ENCODE measurements around the gene COL9A2.
"Not testable (repeated sequence)": the region's sequence is repeated elsewhere in the genome, so short reads cannot be mapped to it uniquely, and the experiment has no call there.

Gene COL9A2

DNA sequence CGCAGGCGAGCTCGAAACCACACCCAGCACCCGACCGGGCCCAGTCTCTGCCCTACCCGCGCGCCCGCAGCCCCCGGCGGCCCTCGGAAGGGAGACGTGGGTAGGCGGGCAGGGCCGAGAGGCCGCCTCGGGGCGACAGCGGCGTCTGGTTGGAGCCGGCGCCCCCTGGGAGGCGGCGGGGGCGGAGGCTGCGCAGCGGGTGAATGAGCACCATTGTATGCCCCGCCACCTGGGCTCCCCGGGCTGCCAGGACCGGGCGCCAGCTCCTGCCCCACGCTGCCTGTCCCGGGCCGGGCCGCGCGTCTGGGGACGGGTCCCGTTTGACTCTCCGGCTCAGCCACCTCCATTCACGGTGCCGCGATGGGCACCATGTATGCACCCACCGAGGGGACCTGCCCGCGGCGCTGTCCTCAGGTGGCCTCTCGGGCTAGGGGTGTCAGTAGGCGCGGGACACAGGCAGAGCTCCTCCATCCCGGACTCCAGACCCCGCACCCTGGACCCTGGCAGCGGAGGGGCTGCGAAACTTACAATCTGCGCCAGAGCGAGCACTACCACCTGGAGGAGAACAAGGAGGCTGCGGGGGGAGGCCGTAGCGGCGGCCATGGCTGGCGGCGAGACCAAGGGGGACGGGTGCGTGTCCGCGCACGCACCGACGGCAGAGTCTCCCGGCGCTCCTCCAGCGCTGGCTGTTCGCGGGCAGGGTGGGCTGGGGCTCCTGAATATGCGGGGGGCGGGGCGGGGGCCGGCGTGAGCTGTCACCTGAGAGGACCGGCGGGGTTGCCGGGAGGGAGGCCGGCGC is at the start of gene COL9A2:
Gene COL9A2, minus strand, starts transcription at position 692 of the 799 bp plus-strand sequence. Its CDS starts 89 bp downstream, at position 603.
- DNase-seq (ENCODE audit: low read depth in 1 of 2, low spot score in 1 of 2): peak; percentile 22 to 32

DNA sequence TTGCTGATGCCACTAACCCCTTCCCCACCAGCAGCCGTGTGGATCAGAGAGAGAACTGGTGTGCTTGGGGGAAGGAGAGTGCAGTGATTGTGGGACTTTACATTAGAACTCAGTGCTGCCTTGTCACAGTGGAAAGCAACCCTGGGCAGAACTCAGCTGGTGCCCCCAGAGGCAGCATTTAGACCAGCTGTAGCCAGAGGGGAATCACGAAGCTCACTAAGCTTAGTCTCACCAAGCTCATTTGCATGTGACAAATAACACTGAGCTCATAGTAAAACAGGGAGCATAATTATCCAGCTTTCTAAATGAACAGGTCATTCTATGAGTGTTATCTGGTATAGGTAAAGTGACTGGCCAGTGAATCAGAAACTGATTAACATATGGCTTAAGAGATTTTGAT is 46.6 kb upstream of the COL9A2 start:
- no peak for DNase-seq (ENCODE audit: low read depth in 1 of 2, low spot score in 1 of 2)

DNA sequence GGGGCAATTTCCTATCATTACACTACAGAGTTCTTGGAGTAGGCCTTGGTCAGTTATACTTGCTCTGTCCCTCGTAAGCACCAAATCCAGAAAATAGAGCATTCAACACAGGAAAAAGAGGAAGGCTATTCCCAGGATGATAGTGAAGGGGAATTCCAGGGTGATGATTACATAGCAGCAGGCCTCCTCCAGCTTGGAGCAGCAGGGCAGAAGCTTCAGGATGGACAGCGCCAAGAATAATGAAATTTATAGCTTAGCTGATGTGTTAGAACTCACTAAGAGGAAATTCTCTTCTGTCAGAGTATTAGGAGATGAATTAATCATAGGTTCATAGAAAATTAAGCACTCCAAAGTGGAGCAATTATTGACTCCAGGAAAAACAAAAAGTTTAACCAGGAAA is 45.6 kb upstream of the COL9A2 start:
- DNase-seq (ENCODE audit: low read depth in 1 of 2, low spot score in 1 of 2): no peak

DNA sequence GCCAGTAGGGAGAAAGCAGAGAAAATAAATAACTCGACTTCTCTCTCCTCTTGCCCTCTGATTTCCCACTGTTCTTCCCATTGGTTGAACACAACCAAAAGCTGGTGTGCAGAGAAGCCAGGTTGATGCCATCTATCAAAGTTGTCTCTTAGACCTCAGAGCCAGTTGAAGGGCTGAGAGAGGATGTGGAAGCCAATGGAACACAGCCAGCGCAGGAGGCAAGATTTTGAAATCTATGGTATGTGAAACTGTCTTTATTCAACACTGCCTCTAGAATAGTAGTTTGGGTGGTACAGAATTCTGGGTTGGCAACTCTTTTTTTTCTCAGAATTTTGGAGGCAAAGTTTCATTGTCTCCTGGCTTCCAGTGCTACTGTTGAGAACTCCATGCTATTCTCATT is 45.1 kb upstream of the COL9A2 start:
- DNase-seq (ENCODE audit: low read depth in 1 of 2, low spot score in 1 of 2): no peak

DNA sequence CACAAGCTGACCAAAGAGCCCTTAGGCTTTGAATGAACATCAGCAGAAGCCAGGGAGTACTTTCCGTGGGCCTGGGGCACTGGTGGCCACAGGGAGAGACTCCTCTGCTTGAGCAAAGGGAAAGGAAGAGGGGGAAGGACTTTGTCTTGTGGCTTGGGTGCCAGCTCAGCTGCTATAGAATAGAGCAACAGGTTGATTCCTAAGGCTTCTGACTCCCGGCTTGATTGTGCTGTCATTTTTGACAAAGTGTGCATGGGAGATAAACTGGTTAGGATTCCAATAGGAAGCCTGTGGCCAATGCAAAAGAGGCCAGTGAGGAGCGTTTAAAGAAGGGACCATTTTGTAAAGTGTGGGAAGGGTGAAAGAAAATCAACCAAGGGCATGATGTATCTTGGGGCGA is 44.6 kb upstream of the COL9A2 start:
- DNase-seq (ENCODE audit: low read depth in 1 of 2, low spot score in 1 of 2): no peak

DNA sequence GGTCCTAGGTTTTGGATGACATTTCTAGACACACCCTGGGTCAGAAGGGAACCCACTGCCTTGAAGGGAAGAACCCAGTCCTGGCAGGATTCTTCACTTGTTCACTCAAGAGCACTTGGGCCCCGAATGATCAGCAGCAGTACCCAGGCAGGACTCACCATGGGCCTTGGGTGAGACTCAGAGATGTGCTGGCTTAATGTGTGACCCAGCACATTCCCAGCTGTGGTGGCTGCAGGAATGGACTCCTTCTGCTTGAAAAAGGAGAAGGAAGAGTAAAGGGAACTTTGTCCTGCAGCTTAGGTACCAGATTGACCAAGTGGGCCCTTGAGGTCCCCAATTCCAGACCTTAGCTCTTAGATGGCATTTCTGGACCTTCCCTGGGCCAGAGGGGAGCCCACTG is 44.1 kb upstream of the COL9A2 start:
- no peak for DNase-seq (ENCODE audit: low read depth in 1 of 2, low spot score in 1 of 2)

DNA sequence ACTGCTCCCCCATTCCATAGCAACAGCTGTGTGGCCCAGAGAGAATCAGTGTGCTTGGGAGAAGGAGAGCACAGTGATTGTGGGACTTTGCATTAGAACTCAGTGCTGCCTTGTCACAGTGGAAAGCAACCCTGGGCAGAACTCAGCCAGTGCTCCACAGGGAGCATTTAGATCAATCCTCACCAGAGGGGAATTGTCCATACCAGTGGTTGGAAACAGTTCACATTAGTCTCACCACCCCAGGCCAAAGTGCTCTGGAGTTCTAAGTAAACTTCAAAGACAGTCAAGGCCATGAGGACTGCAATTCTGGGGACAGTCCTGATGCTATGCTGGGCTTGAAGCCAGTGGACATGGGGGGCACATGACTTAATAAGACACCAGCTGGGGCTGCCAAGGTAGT is 43.5 kb upstream of the COL9A2 start:
- DNase-seq (ENCODE audit: low read depth in 1 of 2, low spot score in 1 of 2): no peak

GRCh38 chr1:40357625-40358024 is 40.5 kb upstream of the COL9A2 start:
- no peak for DNase-seq (ENCODE audit: low read depth in 1 of 2, low spot score in 1 of 2)

- no peak for DNase-seq (ENCODE audit: low read depth in 1 of 2, low spot score in 1 of 2)
Measured at GRCh38 chr1:40353082-40353481, 36.0 kb upstream of the COL9A2 start.

- no peak for DNase-seq (ENCODE audit: low read depth in 1 of 2, low spot score in 1 of 2)
Measured at GRCh38 chr1:40352126-40352525, 35.0 kb upstream of the COL9A2 start.

DNA sequence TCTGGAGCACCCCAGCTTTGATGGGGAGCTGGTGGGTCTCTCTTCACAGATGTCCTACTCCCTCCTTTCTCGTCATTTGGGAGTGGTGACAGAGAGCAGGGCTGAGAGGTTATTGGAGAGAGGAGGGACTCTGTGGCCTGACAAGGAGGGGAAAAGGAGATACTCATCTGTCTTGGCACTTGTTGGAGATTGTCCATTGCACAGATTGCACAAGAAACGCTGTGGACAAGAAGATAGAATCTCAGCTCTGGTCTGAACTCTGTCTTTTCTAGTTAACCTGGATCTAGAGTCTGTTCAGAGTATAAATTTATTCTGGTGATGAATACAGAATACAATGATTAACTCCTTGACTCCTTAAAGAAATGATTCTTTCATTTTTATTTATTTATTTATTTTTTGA is 34.0 kb upstream of the COL9A2 start:
- no peak for DNase-seq (ENCODE audit: low read depth in 1 of 2, low spot score in 1 of 2)

DNA sequence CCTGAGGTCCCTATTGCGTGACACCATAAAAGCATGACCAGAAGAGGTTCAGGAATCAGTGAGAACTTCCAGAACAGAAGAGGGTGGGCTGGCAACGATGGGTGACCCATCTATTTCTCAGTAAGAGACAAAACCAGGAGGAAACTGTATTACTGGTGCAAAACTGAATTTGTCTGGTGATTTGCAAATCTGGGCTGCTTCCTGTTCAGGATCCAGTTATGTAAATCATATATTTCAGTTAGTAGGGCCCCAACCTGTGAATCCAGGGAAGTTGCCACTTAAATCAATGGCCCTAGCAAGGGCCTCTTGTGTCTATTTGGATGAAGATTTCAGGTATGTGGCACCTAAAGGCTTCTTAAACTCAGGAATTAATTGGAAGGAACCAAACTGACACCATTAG is 33.3 kb upstream of the COL9A2 start:
- no peak for DNase-seq (ENCODE audit: low read depth in 1 of 2, low spot score in 1 of 2)

DNA sequence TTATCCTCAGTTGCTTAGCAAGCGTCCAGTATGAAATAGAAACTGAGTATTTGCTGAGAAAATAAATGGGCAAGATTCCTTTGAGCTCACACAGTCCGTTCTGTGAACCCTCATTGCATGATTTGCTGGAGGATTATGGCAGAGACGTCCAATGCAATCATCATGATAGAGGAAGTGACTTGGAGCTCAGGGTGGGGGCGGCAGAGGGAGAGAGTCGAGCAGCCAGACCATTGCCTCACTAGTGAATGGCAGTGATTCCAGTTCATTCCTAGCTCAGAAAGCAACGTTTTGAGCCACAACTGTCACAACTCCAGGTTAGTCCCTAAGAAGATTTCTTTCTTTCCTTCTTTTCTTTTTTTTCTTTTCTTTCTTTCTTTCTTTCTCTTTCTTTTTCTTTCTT is 27.5 kb upstream of the COL9A2 start:
- DNase-seq (ENCODE audit: low read depth in 1 of 2, low spot score in 1 of 2): no peak

- not testable (repeated sequence) for DNase-seq (ENCODE audit: low read depth in 1 of 2, low spot score in 1 of 2)
Measured at GRCh38 chr1:40342381-40342717, 25.3 kb upstream of the COL9A2 start.

GRCh38 chr1:40341491-40342380 is 24.6 kb upstream of the COL9A2 start:
- no peak for DNase-seq (ENCODE audit: low read depth in 1 of 2, low spot score in 1 of 2)

GRCh38 chr1:40339420-40340323 is 22.6 kb upstream of the COL9A2 start:
- DNase-seq (ENCODE audit: low read depth in 1 of 2, low spot score in 1 of 2): no peak

DNA sequence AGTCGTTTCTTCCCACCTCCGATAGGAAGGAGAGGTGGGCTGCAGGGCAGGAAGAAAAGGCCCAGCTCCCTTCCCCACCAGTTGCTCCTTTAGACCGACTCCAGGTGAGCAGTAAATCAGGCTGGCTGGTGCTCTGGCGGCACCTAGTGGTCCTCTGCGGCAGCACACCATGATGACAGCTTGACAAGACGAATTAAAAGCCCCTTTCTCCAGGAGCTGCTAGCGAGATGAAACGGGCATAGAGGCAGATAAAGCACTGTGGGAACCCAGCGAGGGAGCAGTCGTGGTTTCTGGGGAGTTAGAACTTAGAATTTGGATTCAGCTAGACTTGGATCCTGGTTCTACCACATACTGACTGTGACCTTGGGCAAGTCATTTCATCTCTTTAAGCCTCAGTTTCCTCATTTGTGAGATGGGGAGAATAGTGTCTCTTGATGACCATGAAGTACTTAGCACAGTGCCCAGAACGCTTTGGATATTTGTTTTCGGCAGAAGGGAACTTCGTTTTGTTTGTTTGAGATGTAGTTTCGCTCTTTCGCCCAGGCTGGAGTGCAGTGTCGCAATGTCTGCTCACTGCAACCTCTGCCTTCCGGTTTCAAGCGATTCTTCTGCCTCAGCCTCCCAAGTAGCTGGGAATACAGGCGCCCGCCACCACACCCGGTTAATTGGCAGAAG is 21.8 kb upstream of the COL9A2 start:
- peak; percentile 85 to 92 for DNase-seq (ENCODE audit: low read depth in 1 of 2, low spot score in 1 of 2)

DNA sequence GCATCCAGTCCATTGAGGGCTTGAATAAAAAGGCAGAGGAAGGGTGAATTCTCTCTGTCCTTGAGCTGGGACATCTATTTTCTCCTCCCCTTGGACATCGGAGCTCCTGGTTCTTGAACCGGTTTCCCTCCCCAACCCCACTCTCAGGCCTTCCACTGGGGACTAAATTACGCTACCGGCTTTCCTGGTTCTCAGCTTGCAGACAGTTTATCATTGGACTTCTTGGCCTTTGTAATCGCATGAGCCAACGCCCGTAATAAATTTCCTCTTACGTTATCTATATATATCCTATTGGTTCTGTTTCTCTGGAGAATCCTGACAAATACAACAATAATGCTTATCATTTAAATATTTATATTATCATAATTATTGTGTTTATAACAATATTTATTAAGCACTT is 20.4 kb upstream of the COL9A2 start:
- DNase-seq (ENCODE audit: low read depth in 1 of 2, low spot score in 1 of 2): no peak

- no peak for DNase-seq (ENCODE audit: low read depth in 1 of 2, low spot score in 1 of 2)
Measured at GRCh38 chr1:40332695-40333094, 15.6 kb upstream of the COL9A2 start.

DNA sequence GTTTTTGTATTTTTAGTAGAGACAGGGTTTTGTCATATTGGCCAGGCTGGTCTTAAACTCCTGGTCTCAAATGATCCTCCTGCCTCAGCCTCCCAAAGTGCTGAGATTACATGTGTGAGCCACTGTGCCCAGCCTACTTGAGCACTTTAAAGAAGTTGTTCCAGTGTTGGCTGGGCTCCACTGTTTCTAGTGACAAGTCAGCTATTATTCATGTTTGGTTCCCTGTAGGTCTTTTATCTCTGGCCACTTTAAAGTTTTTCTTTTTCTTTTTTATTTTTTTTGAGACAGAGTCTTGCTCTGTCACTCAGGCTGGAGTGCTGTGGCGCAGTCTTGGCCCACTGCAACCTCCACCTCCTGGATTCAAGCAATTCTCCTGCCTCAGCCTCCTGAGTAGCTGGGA is 14.3 kb upstream of the COL9A2 start:
- DNase-seq (ENCODE audit: low read depth in 1 of 2, low spot score in 1 of 2): not testable (repeated sequence)
